HUES48 (cell line): ENCODE results near the gene HYDIN.

Experiments
- H3K27ac ChIP-seq: one replicate; pipeline ENCODE4 v1.7.0; 2013; ENCODE audit warnings: low read depth, low read length, inconsistent platforms
- H3K27me3 ChIP-seq: 2 replicates; pipeline ENCODE4 v1.6.1; 2013; ENCODE audit warnings: mild to moderate bottlenecking, low read length; ENCODE audit not compliant: control insufficient read depth, insufficient read depth
- H3K36me3 ChIP-seq: 2 replicates; pipeline ENCODE4 v1.6.1; 2013; ENCODE audit warnings: low read length; ENCODE audit not compliant: control insufficient read depth, insufficient read depth
- H3K4me1 ChIP-seq: 2 replicates; pipeline ENCODE4 v1.6.1; 2013; ENCODE audit warnings: mild to moderate bottlenecking, low read length; ENCODE audit not compliant: control insufficient read depth, insufficient read depth
- H3K4me3 ChIP-seq: 2 replicates; pipeline ENCODE4 v1.5.1; 2013; ENCODE audit warnings: mild to moderate bottlenecking, low read depth, low read length
- H3K9ac ChIP-seq: 2 replicates; pipeline ENCODE4 v1.6.1; 2013; ENCODE audit warnings: mild to moderate bottlenecking, low read depth, low read length, moderate library complexity
- H3K9me3 ChIP-seq: 2 replicates; pipeline ENCODE4 v1.6.1; 2013; ENCODE audit warnings: low read length; ENCODE audit not compliant: control insufficient read depth, insufficient read depth

The HYDIN gene

DNA sequence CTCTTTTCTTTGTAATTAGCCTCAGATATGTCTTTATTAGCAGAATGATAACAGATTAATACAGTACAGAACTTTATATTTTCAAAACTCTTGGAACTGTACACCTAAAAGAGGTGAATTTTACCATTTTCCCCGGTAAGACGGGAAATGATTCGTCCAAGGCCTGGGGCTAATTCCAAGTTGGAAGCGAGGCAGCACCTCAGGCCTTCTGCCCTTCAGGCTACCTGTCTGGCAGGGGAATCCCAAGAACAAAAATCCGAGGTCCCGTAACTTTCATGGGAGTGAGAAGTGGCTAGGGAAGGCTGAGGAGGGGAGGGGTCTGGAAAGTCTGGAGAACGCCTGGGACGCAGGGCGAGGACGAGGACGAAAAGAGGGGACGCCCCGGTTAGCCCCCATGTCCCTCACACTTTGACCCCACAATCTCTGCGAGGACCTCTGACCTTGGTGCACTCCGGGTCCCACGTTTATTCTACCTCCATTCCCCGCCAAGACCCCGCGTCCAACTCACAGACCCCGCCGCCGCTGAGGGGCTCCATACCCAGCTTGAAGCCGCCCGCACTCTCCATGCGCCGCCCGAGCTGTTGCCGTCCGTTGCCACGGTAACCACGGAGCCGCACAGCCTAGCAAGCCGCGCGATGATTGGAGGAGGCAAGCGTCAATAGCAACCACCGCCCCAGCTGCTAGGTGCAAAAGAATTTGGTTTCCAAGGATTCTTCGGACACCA is at the start of gene HYDIN:
Gene HYDIN (minus strand): TSS at position 601 of the 724 bp plus-strand sequence. CDS start 43,827 bp downstream, outside the sequence.
- Histone ChIP-seq H3K27ac (no peak within 1 kb of the TSS), H3K27me3 (no peaks in the 10 kb centered on the region), H3K9ac (no peak within 1 kb of the TSS), H3K4me1 (no peaks in the 10 kb centered on the region), H3K4me3 (peak within 1 kb of the TSS; percentile 70), H3K9me3 (peaks cover 16% of the 10 kb centered on the region), H3K36me3 (no peaks in the 10 kb centered on the region)

- Histone ChIP-seq H3K4me1 (no peaks in the 10 kb centered on the region), H3K9ac (no peak overlapping the region), H3K9me3 (peaks cover 6% of the 10 kb centered on the region; the same call in 1 of the 2 replicates), H3K27me3 (no peaks in the 10 kb centered on the region), H3K4me3 (no peak overlapping the region), H3K36me3 (no peaks in the 10 kb centered on the region), H3K27ac (no peak overlapping the region)
Measured at GRCh38 chr16:71276589-71277334, 46.2 kb upstream of the HYDIN start.

GRCh38 chr16:71273384-71273783 is 42.9 kb upstream of the HYDIN start:
- no peak overlapping the region for H3K9ac ChIP-seq
- no peaks in the 10 kb centered on the region for H3K4me1 ChIP-seq
- no peak overlapping the region for H3K27ac ChIP-seq
- H3K36me3 ChIP-seq: no peaks in the 10 kb centered on the region
- peaks cover 6% of the 10 kb centered on the region; the same call in 1 of the 2 replicates for H3K9me3 ChIP-seq
- no peak overlapping the region for H3K4me3 ChIP-seq
- no peaks in the 10 kb centered on the region for H3K27me3 ChIP-seq

DNA sequence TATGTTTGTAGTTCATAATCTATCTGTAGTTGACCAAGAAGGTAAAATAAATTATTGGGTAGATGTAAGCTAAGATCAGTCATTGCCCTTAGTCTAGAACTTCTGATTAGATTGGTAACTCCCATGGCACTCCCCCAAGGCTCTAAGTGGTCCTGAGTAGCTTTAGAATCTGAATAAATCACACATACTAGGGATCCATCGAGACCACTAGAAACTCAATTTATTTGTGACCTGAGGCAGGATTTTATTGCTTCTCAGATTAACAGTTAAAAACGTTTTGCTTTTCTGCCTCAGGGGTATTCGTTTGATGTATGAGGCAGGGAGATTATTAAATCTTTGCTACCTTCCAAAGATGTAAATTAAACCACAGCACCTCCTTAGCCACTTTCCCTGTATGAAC is 33.8 kb upstream of the HYDIN start:
- no peak overlapping the region for H3K4me3 ChIP-seq

GRCh38 chr16:71263582-71263981 is 33.1 kb upstream of the HYDIN start:
- H3K36me3 ChIP-seq: no peaks in the 10 kb centered on the region
- H3K9me3 ChIP-seq: no peaks in the 10 kb centered on the region
- H3K4me3 ChIP-seq: no peak overlapping the region
- no peak overlapping the region for H3K27ac ChIP-seq
- H3K9ac ChIP-seq: no peak overlapping the region
- H3K27me3 ChIP-seq: no peaks in the 10 kb centered on the region
- H3K4me1 ChIP-seq: no peaks in the 10 kb centered on the region

More for the DNA sequence above, 33.8 kb upstream of the HYDIN start:
- Histone ChIP-seq H3K9me3 (no peaks in the 10 kb centered on the region), H3K27ac (no peak overlapping the region), H3K9ac (no peak overlapping the region), H3K27me3 (no peaks in the 10 kb centered on the region), H3K36me3 (no peaks in the 10 kb centered on the region), H3K4me1 (no peaks in the 10 kb centered on the region)

DNA sequence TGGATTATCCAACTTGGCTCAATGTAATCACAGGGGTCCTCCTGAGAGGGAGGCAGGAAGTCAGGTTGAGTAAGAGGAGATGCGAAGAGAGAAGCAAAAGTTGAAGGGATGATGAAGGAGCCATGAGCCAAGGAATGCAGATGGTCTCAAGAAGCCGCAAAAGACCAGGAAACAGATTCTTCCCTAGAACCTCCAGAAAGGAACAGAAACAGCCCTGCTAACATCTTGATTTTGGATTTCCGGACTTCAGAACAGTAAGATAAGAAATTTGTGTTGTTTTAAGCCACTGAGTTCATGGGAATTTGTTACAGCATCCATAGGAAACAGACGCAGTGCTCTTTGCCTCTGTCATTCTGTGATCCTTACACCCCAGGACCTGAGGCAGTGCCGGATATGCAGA is 31.9 kb upstream of the HYDIN start:
- H3K4me3 ChIP-seq: no peak overlapping the region
- no peaks in the 10 kb centered on the region for H3K9me3 ChIP-seq
- H3K9ac ChIP-seq: no peak overlapping the region
- H3K27me3 ChIP-seq: no peaks in the 10 kb centered on the region
- no peaks in the 10 kb centered on the region for H3K36me3 ChIP-seq
- H3K4me1 ChIP-seq: no peaks in the 10 kb centered on the region
- H3K27ac ChIP-seq: no peak overlapping the region

DNA sequence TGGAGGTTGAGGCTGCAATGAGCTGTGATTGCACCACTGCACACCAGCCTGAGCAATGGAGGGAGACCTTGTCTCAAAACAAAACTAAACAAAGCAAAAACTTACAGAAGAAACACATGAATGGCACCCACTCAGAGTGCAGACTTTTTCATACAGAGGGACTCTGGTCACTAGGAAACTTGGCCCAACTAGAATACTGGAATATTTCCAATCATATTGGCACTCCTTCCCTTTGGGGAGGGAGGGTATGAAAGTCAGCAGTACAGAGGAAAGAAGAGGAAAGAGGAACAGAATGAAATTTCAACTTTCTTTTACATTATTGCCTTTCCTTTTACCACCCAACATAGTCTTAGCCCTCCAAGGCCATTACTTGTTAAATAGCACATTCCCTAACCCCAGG is 30.5 kb upstream of the HYDIN start:
- Histone ChIP-seq H3K36me3 (no peaks in the 10 kb centered on the region), H3K9ac (no peak overlapping the region), H3K27ac (no peak overlapping the region), H3K27me3 (no peaks in the 10 kb centered on the region), H3K9me3 (no peaks in the 10 kb centered on the region), H3K4me1 (peaks cover under 1% of the 10 kb centered on the region; the same call in 1 of the 2 replicates), H3K4me3 (no peak overlapping the region)

DNA sequence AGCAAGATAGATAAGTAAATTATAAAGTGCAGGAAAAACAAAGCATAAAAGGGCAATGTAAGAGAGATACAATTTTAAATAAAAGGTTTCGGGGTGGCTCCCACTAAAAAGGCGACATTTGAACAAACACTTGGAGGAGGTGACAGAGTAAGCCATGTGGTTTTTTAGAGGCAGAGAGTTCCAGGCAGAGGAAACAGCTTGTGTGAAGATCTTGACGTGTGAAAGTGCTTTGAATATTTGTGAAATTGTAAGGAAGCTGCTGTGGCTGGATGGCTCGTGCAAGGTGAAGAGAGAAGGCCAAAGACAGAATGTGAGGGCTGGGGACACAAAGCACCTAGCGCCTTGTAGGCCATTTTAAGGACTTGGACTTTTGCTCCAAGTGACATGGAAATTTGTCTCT is 28.6 kb upstream of the HYDIN start:
- Histone ChIP-seq H3K9ac (no peak overlapping the region), H3K9me3 (no peaks in the 10 kb centered on the region), H3K4me1 (peaks cover 17% of the 10 kb centered on the region), H3K27me3 (no peaks in the 10 kb centered on the region), H3K27ac (no peak overlapping the region), H3K4me3 (no peak overlapping the region), H3K36me3 (no peaks in the 10 kb centered on the region)

GRCh38 chr16:71258372-71258771 is 27.9 kb upstream of the HYDIN start:
- Histone ChIP-seq H3K9ac (no peak overlapping the region), H3K27ac (no peak overlapping the region), H3K4me1 (peaks cover 17% of the 10 kb centered on the region), H3K4me3 (no peak overlapping the region), H3K36me3 (no peaks in the 10 kb centered on the region), H3K27me3 (no peaks in the 10 kb centered on the region), H3K9me3 (no peaks in the 10 kb centered on the region)

DNA sequence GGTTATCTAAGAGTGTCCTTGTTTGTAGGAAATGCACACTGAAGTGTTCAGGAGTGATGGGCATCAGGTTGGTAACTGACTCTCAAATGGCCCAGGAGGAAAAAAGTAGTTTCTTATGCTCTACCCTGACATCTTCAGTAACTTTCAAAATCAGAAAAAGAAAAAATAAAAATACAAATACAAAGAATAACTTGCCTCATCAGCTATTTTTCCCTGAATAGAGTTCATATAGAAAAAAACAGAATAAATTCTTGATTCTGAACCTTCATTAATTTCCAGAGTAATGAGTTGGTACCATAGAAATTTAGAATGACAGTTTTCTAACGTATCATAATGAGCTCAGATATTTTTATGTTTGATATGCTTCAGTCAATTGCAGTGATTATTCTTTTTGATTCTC is 27.2 kb upstream of the HYDIN start:
- Histone ChIP-seq H3K4me3 (no peak overlapping the region), H3K36me3 (no peaks in the 10 kb centered on the region), H3K4me1 (peaks cover 17% of the 10 kb centered on the region), H3K27ac (no peak overlapping the region), H3K9ac (no peak overlapping the region), H3K9me3 (no peaks in the 10 kb centered on the region), H3K27me3 (no peaks in the 10 kb centered on the region)

DNA sequence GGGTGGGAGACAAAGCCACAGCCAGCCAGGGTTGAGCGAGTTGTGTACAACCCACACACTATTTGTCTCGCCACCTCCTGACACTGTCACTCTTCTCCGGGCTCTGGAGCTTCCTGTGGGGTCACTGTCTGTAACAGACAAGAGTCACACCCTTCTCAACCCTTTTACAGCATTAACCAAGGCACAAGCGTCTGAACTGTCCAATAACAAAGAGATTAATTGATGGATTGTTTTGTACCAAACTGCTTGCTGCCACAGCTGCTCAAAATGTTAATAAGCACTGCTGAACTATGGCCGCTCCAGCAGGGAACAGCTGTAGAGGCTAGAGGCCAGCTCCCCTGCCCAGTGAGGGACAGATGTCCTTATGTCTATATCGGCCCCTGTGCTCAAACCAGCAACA is 25.2 kb upstream of the HYDIN start:
- Histone ChIP-seq H3K9ac (no peak overlapping the region), H3K4me1 (peaks cover 25% of the 10 kb centered on the region), H3K9me3 (no peaks in the 10 kb centered on the region), H3K36me3 (no peaks in the 10 kb centered on the region), H3K4me3 (no peak overlapping the region; the same call in 1 of the 2 replicates), H3K27me3 (no peaks in the 10 kb centered on the region), H3K27ac (no peak overlapping the region)
